Fibroblast of the aortic adventitia (primary cell): ENCODE data around the gene OOSP3. TPM values are rescaled to one million over a fixed set of nuclear protein-coding genes. Genes with fewer than 3 reads are reported as not detected.

ENCODE experiments used
- DNase-seq: peaks from one replicate; pipeline ENCODE4 v3.0.0-alpha.2; 2010; ENCODE audit warnings: low read depth
- H3K4me3 ChIP-seq: 2 replicates; pipeline ENCODE4 v1.5.1; 2011; ENCODE audit warnings: low read depth, mild to moderate bottlenecking, control low read depth, low read length, moderate library complexity
- CTCF ChIP-seq: IDR thresholded peaks from 2 replicates; pipeline ENCODE4 v1.5.1; 2011; ENCODE audit warnings: mild to moderate bottlenecking, low read length, control low read depth, inconsistent platforms; ENCODE audit not compliant: insufficient read depth
- total RNA-seq: library from RNA; depleted of rRNA; stranded (reverse); fragments of >200 nt; gene quantifications from 2 replicates; pipeline ENCODE4 v1.2.3, GENCODE V29; 2012; ENCODE audit warnings: low replicate concordance

The OOSP3 gene
- total RNA-seq, 1 donor, result not detected

DNA sequence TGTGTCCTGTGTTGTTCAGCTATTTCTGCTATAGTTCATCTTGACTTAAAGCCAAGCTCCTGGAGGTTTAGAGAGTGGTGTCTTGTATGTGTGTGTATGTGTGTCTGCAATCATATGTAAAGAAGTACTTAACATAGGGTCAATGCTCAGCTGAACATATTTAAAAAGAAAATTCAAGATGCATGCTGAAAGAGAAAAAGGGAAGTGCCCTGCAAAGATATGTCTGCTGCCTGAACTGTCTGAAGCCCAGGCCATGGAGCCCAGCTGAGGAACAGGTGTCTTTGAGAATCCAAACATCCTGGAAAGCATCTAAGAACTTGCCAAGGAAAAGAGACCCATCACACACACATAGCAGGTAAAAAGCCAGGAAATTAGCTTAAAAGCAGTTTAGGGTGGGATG lies 18.9 kb upstream of the OOSP3 start:
- no peak for TF ChIP-seq CTCF
- H3K4me3 ChIP-seq, result no peak overlapping the region
- DNase-seq, result no peak

DNA sequence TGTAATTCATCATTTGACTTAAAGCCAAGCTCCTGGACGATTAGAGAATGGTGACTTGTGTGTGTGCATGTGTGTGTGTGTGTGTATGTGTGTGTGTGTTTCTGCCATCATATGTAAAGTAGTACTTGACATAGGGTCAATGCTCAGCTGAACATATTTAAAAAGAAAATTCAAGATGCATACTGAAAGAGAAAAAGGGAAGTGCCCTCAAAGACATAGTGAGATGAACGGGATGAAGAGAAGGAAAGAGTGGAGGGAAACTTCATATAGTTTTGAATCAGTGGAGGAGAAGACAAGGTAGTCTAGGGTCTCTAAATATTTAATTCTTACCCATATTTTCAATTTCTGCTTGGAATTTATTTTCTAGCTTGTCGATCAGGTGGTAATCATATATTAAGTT lies 16.3 kb upstream of the OOSP3 start:
- DNase-seq, result no peak
- H3K4me3 ChIP-seq, result no peak overlapping the region
- TF ChIP-seq CTCF, result no peak

GRCh38 chr11:59865031-59865430 lies 13.6 kb upstream of the OOSP3 start:
- TF ChIP-seq CTCF, result no peak
- peak; percentile 22 for DNase-seq
- no peak overlapping the region for H3K4me3 ChIP-seq

DNA sequence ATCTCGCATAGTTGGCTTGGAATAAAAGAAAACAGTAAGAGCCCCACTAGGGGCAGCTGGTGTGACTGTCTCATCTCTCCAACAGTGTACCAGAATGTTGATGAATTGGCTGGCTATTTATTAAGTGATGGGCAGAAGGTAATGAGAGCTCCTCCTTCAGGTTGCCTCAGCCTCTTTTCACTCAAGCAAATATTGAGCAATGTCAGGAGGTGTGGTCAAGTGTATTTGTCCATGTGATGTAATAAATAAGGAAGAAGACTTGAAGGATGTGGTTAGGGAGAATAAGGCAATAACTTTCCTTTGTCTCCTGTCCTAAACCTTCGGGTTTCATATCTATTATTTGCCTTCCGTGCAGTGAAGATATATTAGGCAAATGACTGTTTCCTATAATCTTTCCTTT lies 12.2 kb upstream of the OOSP3 start, which contains the start of gene TCN1:
Gene TCN1, minus strand, starts transcription at position 91 of the 400 bp plus-strand sequence. Its CDS starts 17 bp downstream, at position 74.
- DNase-seq, result no peak
- H3K4me3 ChIP-seq, result no peak within 1 kb of the TSS
- TF ChIP-seq CTCF, result no peak

DNA sequence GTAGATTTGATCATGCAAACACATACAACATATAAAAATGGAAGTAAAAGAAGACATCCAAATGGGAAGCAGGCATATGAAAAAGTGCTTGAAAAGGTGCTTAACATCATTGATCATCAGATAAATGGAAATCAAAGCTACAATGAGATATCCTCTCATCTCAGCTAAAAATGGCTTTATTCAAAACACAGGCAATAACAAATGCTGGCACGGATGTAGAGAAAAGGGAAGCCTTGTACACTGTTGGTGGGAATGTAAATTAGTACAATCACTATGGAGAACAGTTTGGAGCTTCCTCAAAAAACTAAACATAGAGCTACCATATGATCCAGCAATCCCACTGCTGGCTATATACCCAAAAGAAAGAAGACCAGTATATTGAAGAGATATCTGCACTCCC lies 11.7 kb upstream of the OOSP3 start:
- H3K4me3 ChIP-seq, result no peak overlapping the region
- no peak for DNase-seq
- TF ChIP-seq CTCF, result no peak

GRCh38 chr11:59867946-59868345 lies 10.6 kb upstream of the OOSP3 start:
- TF ChIP-seq CTCF, result no peak
- DNase-seq, result no peak
- H3K4me3 ChIP-seq, result no peak overlapping the region

- TF ChIP-seq CTCF, result no peak
- no peak for DNase-seq
- no peak overlapping the region for H3K4me3 ChIP-seq
Measured at GRCh38 chr11:59872076-59872475, 6.5 kb upstream of the OOSP3 start.
